GM12878 (cell line): Measurements from ENCODE around the gene SRM. TPM values are rescaled to one million over a fixed set of nuclear protein-coding genes. Genes with fewer than 3 reads are reported as not detected.
A peak's percentile ranks its signal among the peaks of the same experiment; 100 is the strongest.

Source experiments
- ATAC-seq: fragments of 200-7000 bp; cut with Tn5 transposase; 3 replicates; pipeline ENCODE4 v1.9.1; 2020; ENCODE audit warnings: mild to moderate bottlenecking, moderate library complexity
- BruUV-seq: library from RNA; stranded (reverse); fragments of 400-500 nt; replicated peaks from 2 replicates; lab custom pipeline; 2021; lab: Mats Ljungman, UMichigan
- CTCF ChIA-PET: fragments of 300-600 bp; sonication (Branson Sonifier 250); formaldehyde crosslinking; extraction: SDS; loops from one replicate; lab custom pipeline; 2021; ENCODE audit warnings: inconsistent platforms; lab: Yijun Ruan, JAX
- POLR2A ChIA-PET: fragments of 350-600 bp; formaldehyde crosslinking; extraction: SDS; loops from one replicate; lab custom pipeline; 2021; ENCODE audit warnings: inconsistent platforms; lab: Charles Lee
- RAD21 ChIA-PET: fragments of 300-600 bp; sonication (Branson Sonifier 250); formaldehyde crosslinking; loops from one replicate; lab custom pipeline; 2023; ENCODE audit warnings: antibody characterized with exemption; ENCODE audit not compliant: unreplicated experiment; lab: Charles Lee
- SMC1A ChIA-PET: fragments of 300-600 bp; sonication (Branson Sonifier 250); formaldehyde crosslinking; loops from one replicate; lab custom pipeline; 2023; ENCODE audit not compliant: unreplicated experiment, uncharacterized antibody; lab: Charles Lee
- DNase-seq: peaks from one replicate; pipeline ENCODE4 v3.0.0-alpha.2; 2011; ENCODE audit warnings: low read depth, low spot score
- FAIRE-seq: peaks from 3 replicates; lab custom pipeline; 2011; peaks lifted over from hg19 to GRCh38; lab: Jason Lieb, UNC
- H2AFZ ChIP-seq: 2 replicates; pipeline ENCODE4 v1.6.0; 2011; ENCODE audit warnings: low read depth, low read length, control low read depth; ENCODE audit not compliant: control insufficient read depth
- H3K27ac ChIP-seq: 2 replicates; pipeline ENCODE4 v1.5.1; 2011; ENCODE audit warnings: control low read depth; ENCODE audit not compliant: control insufficient read depth, insufficient read depth
- H3K27me3 ChIP-seq, 2 experiments: replicated peaks in 1 of 2; 2 replicates each; pipeline versions ENCODE4 v1.6.0 to v1.6.1; 2011; ENCODE audit warnings: low read length in 1 of 2; ENCODE audit not compliant: control insufficient read depth in 2 of 2, insufficient read depth in 2 of 2
- H3K36me3 ChIP-seq, 2 experiments: 2 replicates each; pipeline ENCODE4 v1.5.1; 2011; ENCODE audit warnings: low read length in 1 of 2; ENCODE audit not compliant: control insufficient read depth in 2 of 2, insufficient read depth in 2 of 2
- H3K4me1 ChIP-seq: 2 replicates; pipeline ENCODE4 v1.6.1; 2011; ENCODE audit warnings: mild to moderate bottlenecking, low read length, moderate library complexity, mixed read lengths; ENCODE audit not compliant: control insufficient read depth, insufficient read depth
- H3K4me2 ChIP-seq: 2 replicates; pipeline ENCODE4 v1.6.0; 2011; ENCODE audit warnings: control low read depth; ENCODE audit not compliant: control insufficient read depth, insufficient read depth
- H3K4me3 ChIP-seq: fragments of 200-600 bp; sonication (generic); 2 replicates; pipeline ENCODE4 v1.5.1; 2016
- H3K79me2 ChIP-seq: 2 replicates; pipeline ENCODE4 v1.6.0; 2011; ENCODE audit warnings: low read length; ENCODE audit not compliant: control insufficient read depth, insufficient read depth
- H3K9ac ChIP-seq: 2 replicates; pipeline ENCODE4 v1.8.0; 2011; ENCODE audit warnings: low read length, control low read depth, mixed read lengths; ENCODE audit not compliant: control insufficient read depth, insufficient read depth
- H3K9me3 ChIP-seq: replicated peaks from 3 replicates; pipeline ENCODE4 v1.5.1; 2011; ENCODE audit warnings: mild to moderate bottlenecking, low read length; ENCODE audit not compliant: control insufficient read depth, insufficient read depth
- H4K20me1 ChIP-seq: 2 replicates; pipeline ENCODE4 v1.6.0; 2011; ENCODE audit not compliant: control insufficient read depth, insufficient read depth
- BCL11A ChIP-seq: IDR thresholded peaks from 2 replicates; pipeline ENCODE4 v1.6.1; 2011; ENCODE audit warnings: low read depth, low read length
- E2F8 ChIP-seq: fragments of 450-650 bp; IDR thresholded peaks from 2 replicates; pipeline ENCODE4 v1.6.1; 2018; ENCODE audit warnings: mild to moderate bottlenecking, low read depth, moderate library complexity; ENCODE audit not compliant: partially characterized antibody
- EGR1 ChIP-seq, 2 experiments: IDR thresholded peaks; 1 replicate in 1 of 2; 2 replicates in 1 of 2; pipeline ENCODE4 v1.6.1; 2011 to 2012; ENCODE audit warnings: low read depth in 2 of 2, low read length in 2 of 2, borderline replicate concordance in 1 of 2, mild to moderate bottlenecking in 1 of 2, moderate library complexity in 1 of 2
- IRF4 ChIP-seq: IDR thresholded peaks from 2 replicates; pipeline ENCODE4 v1.6.1; 2011; ENCODE audit warnings: low read depth, low read length
- MYB ChIP-seq: fragments of 150-350 bp; IDR thresholded peaks from 2 replicates; pipeline ENCODE4 v1.6.1; 2014; ENCODE audit warnings: mild to moderate bottlenecking, low read depth, low read length, borderline replicate concordance
- NBN ChIP-seq: fragments of 450-650 bp; IDR thresholded peaks from 2 replicates; pipeline ENCODE4 v1.6.1; 2016
- PML ChIP-seq: IDR thresholded peaks from 2 replicates; pipeline ENCODE4 v1.6.1; 2012; ENCODE audit warnings: low read length, inconsistent platforms
- POLR2A ChIP-seq: IDR thresholded peaks from 2 replicates; pipeline ENCODE4 v1.6.1; 2011; ENCODE audit warnings: low read depth, mild to moderate bottlenecking, low read length
- POU2F2 ChIP-seq: IDR thresholded peaks from 3 replicates; pipeline ENCODE4 v1.6.1; 2011; ENCODE audit warnings: low read depth, mild to moderate bottlenecking, low read length, borderline replicate concordance
- RCOR1 ChIP-seq: conservative IDR thresholded peaks from 2 replicates; pipeline ENCODE4 v1.6.1; 2012; ENCODE audit warnings: low read depth, low read length, improper control_type of control experiment
- SP1 ChIP-seq: IDR thresholded peaks from one replicate; pipeline ENCODE4 v1.6.1; 2011; ENCODE audit warnings: low read depth, low read length
- ZNF687 ChIP-seq: fragments of 450-650 bp; IDR thresholded peaks from 2 replicates; pipeline ENCODE4 v1.6.1; 2017; ENCODE audit warnings: mild to moderate bottlenecking, moderate library complexity
- WGBS: methylation state at CpG from one replicate; pipeline ENCODE4 v1.1.6; 2016; ENCODE audit warnings: low lambda C conversion rate; ENCODE audit not compliant: insufficient replicate concordance, insufficient coverage; ENCODE audit errors: missing lambda C conversion rate; 5-methylcytosine and 5-hydroxymethylcytosine counted together
- in situ Hi-C: fragments of 300-500 bp; cut with MboI; formaldehyde crosslinking; loops from 9 replicates; pipeline ENCODE4 v1.14.3; 2018; ENCODE audit warnings: mixed read lengths
- intact Hi-C: fragments of 100-400 bp; cut with micrococcal nuclease; formaldehyde crosslinking; loops from one replicate; pipeline ENCODE4 v1.14.2; 2022; ENCODE audit not compliant: unreplicated experiment
- polyA plus RNA-seq, 11 experiments: library from polyadenylated mRNA; depleted of rRNA in 4 of 11; unstranded in 6 of 11; stranded (reverse) in 5 of 11; fragments of >200 nt; fragmentation: Nextera tagmentation in 4 of 11; fragmentation: Illumina TruSeq in 1 of 11; extraction: Ambion mirVana in 4 of 11; extraction: Trizol in 1 of 11; gene quantifications; 1 replicate in 1 of 11; 2 replicates in 10 of 11; pipeline versions ENCODE4 v1.2.1 to v1.2.3, GENCODE V29; 2011 to 2016; ENCODE audit warnings: inconsistent platforms in 2 of 11, missing spikeins in 2 of 11, low read depth in 1 of 11
- total RNA-seq, 4 experiments: library from RNA; depleted of rRNA in 3 of 4; stranded (reverse); fragments of >200 nt in 3 of 4; fragmentation: Illumina TruSeq in 1 of 4; extraction: Trizol in 1 of 4; gene quantifications; 2 replicates each; pipeline versions ENCODE4 v1.2.1 to v1.2.3, GENCODE V29; 2013 to 2021

SRM gene
- total and polyA plus RNA-seq, 10 of the 15 experiments (the other 5 are each of a cell fraction or from before 2014, with no cell fraction given), result 16.7 to 255 (median 81.2) TPM

GRCh38 chr1:11056504-11056903 lies 3.3 kb downstream of the SRM start:
- CTCF ChIA-PET, result interaction anchor here (1.6 to 2.3 kb wide), 2 partner anchors 16 to 19 kb away, joined by 5 to 7 read pairs; no protein-coding TSS in a partner anchor
- peaks cover 15% of the 10 kb centered on the region for H3K4me1 ChIP-seq

GRCh38 chr1:11055676-11056075 lies 4.1 kb downstream of the SRM start:
- FAIRE-seq, result no peak
- H3K4me3 ChIP-seq, result no peak overlapping the region
- H3K4me2 ChIP-seq, result no peak overlapping the region
- H3K4me1 ChIP-seq, result peaks cover 12% of the 10 kb centered on the region
- no peak for DNase-seq
- no peak for ATAC-seq
- ChIA-PET SMC1A (interaction anchor here (3.5 kb wide), 1 partner anchor 18 kb away, joined by 17 read pairs; no protein-coding TSS in a partner anchor), RAD21 (no interaction called here), CTCF (interaction anchor here (1.6 kb wide), 1 partner anchor 18 kb away, joined by 5 read pairs; no protein-coding TSS in a partner anchor), POLR2A (no interaction called here)
- no peak overlapping the region for H3K9ac ChIP-seq
- peaks cover 4% of the 10 kb centered on the region in 2 experiments; a peak in 3 of 4 replicates for H3K36me3 ChIP-seq
- no peaks in the 10 kb centered on the region for H3K9me3 ChIP-seq
- no peaks in the 10 kb centered on the region for H4K20me1 ChIP-seq
- H3K27me3 ChIP-seq, result no peaks in the 10 kb centered on the region
- peaks cover 24% of the 10 kb centered on the region for H3K79me2 ChIP-seq
- H2AFZ ChIP-seq, result no peak overlapping the region
- no peak overlapping the region for H3K27ac ChIP-seq
- BruUV-seq, result no TSS peak
- intact Hi-C loops, result no loop called here
- in situ Hi-C loops, result no loop called here
- 86% methylated on average over 12 of the region's 12 CpGs for WGBS
- TF ChIP-seq BCL11A (no peak), IRF4 (no peak), POU2F2 (no peak), NBN (no peak), E2F8 (no peak), MYB (no peak), SP1 (no peak), PML (no peak), RCOR1 (no peak), ZNF687 (no peak)

More at GRCh38 chr1:11056504-11056903, 3.3 kb downstream of the SRM start:
- in situ Hi-C loops (no loop called here), intact Hi-C loops (no loop called here)
- H3K4me2 ChIP-seq, result no peak overlapping the region
- no peak overlapping the region for H3K4me3 ChIP-seq
- POLR2A ChIA-PET, result no interaction called here
- H3K9me3 ChIP-seq, result no peaks in the 10 kb centered on the region
- no peaks in the 10 kb centered on the region for H3K27me3 ChIP-seq
- BruUV-seq, result no TSS peak
- RAD21 ChIA-PET, result no interaction called here
- H3K79me2 ChIP-seq, result peaks cover 31% of the 10 kb centered on the region
- H2AFZ ChIP-seq, result no peak overlapping the region
- no peak for ATAC-seq
- H3K27ac ChIP-seq, result no peak overlapping the region
- TF ChIP-seq POLR2A (0 out of 2 replicates have a peak, but pooled peaks have one; percentile 5), EGR1 (IDR thresholded peaks at IDR 0.05; ENCODE audit: borderline replicate concordance in 1 of 2, low read depth in 2 of 2, low read length in 2 of 2) (no peak)
- SMC1A ChIA-PET, result interaction anchor here (3.5 kb wide), 1 partner anchor 19 kb away, joined by 17 read pairs; no protein-coding TSS in a partner anchor
- FAIRE-seq, result no peak
- no peak overlapping the region for H3K9ac ChIP-seq
- no peak for DNase-seq
- no peaks in the 10 kb centered on the region for H4K20me1 ChIP-seq
- peaks cover 4% of the 10 kb centered on the region in 2 experiments; a peak in 3 of 4 replicates for H3K36me3 ChIP-seq
- 90% methylated on average over 7 of the region's 7 CpGs for WGBS
